GM12878 (cell line): ENCODE results near the gene FBXL16. TPM values are rescaled to one million over a fixed set of nuclear protein-coding genes. Genes with fewer than 3 reads are reported as not detected.
A peak's percentile ranks its signal among the peaks of the same experiment; 100 is the strongest.

ENCODE experiments used
- ATF3 ChIP-seq: IDR thresholded peaks from 2 replicates; pipeline ENCODE4 v1.6.1; 2011; ENCODE audit warnings: low read depth, mild to moderate bottlenecking, low read length, moderate library complexity, borderline replicate concordance; ENCODE audit errors: extremely low read depth
- BHLHE40 ChIP-seq, 2 experiments: fragments of 450-650 bp in 1 of 2; IDR thresholded peaks; 2 replicates each; pipeline ENCODE4 v1.6.1; 2011 to 2017; ENCODE audit warnings: low read depth in 2 of 2, borderline replicate concordance in 1 of 2, improper control_type of control experiment in 1 of 2, low read length in 1 of 2, mild to moderate bottlenecking in 1 of 2
- CBX3 ChIP-seq: fragments of 200-600 bp; sonication (generic); IDR thresholded peaks from 2 replicates; pipeline ENCODE4 v1.6.1; 2016; ENCODE audit warnings: low read depth, borderline replicate concordance
- CEBPB ChIP-seq, 2 experiments: fragments of 150-350 bp in 1 of 2; IDR thresholded peaks; 2 replicates each; pipeline ENCODE4 v1.6.1; 2012 to 2014; ENCODE audit warnings: low read depth in 2 of 2, low read length in 2 of 2, borderline replicate concordance in 1 of 2, inconsistent platforms in 1 of 2
- ESRRA ChIP-seq: IDR thresholded peaks from 2 replicates; pipeline ENCODE4 v1.6.1; 2012; ENCODE audit warnings: mild to moderate bottlenecking, low read length, improper control_type of control experiment
- GATAD2B ChIP-seq: fragments of 450-650 bp; conservative IDR thresholded peaks from 2 replicates; pipeline ENCODE4 v1.6.1; 2017; ENCODE audit warnings: low read depth, mild to moderate bottlenecking, moderate library complexity
- HDGF ChIP-seq: fragments of 450-650 bp; IDR thresholded peaks from 2 replicates; pipeline ENCODE4 v1.6.1; 2016; ENCODE audit warnings: antibody characterized with exemption
- JUNB ChIP-seq: IDR thresholded peaks from 2 replicates; pipeline ENCODE4 v1.6.1; 2016; ENCODE audit warnings: antibody characterized with exemption, mild to moderate bottlenecking
- MEF2B ChIP-seq: fragments of 450-650 bp; IDR thresholded peaks from 2 replicates; pipeline ENCODE4 v1.6.1; 2018; ENCODE audit warnings: mild to moderate bottlenecking, moderate library complexity; ENCODE audit not compliant: partially characterized antibody, poor library complexity, severe bottlenecking
- MTA3 ChIP-seq: IDR thresholded peaks from 2 replicates; pipeline ENCODE4 v1.6.1; 2012; ENCODE audit warnings: low read length, inconsistent platforms, borderline replicate concordance
- NFXL1 ChIP-seq: fragments of 450-650 bp; IDR thresholded peaks from 2 replicates; pipeline ENCODE4 v1.6.1; 2017; ENCODE audit warnings: antibody characterized with exemption, mild to moderate bottlenecking, borderline replicate concordance
- NFYB ChIP-seq: IDR thresholded peaks from 2 replicates; pipeline ENCODE4 v1.6.1; 2011; ENCODE audit warnings: low read depth, mild to moderate bottlenecking, low read length, improper control_type of control experiment, moderate library complexity; ENCODE audit not compliant: insufficient read depth
- PAX8 ChIP-seq: fragments of 450-650 bp; IDR thresholded peaks from 2 replicates; pipeline ENCODE4 v1.6.1; 2017; ENCODE audit warnings: mild to moderate bottlenecking, moderate library complexity
- PML ChIP-seq: IDR thresholded peaks from 2 replicates; pipeline ENCODE4 v1.6.1; 2012; ENCODE audit warnings: low read length, inconsistent platforms
- RAD21 ChIP-seq: IDR thresholded peaks from 2 replicates; pipeline ENCODE4 v1.6.1; 2011; ENCODE audit warnings: mild to moderate bottlenecking, low read depth, low read length, moderate library complexity; ENCODE audit not compliant: insufficient read depth
- RUNX3 ChIP-seq: IDR thresholded peaks from 2 replicates; pipeline ENCODE4 v1.6.1; 2012; ENCODE audit warnings: low read length, inconsistent platforms
- SIN3A ChIP-seq: IDR thresholded peaks from 2 replicates; pipeline ENCODE4 v1.6.1; 2012; ENCODE audit warnings: low read depth, low read length, improper control_type of control experiment
- SMAD1 ChIP-seq: fragments of 450-650 bp; IDR thresholded peaks from 2 replicates; pipeline ENCODE4 v1.6.1; 2018; ENCODE audit warnings: mild to moderate bottlenecking, low read depth; ENCODE audit not compliant: partially characterized antibody
- SMARCA5 ChIP-seq: fragments of 450-650 bp; IDR thresholded peaks from 2 replicates; pipeline ENCODE4 v1.6.1; 2017; ENCODE audit warnings: mild to moderate bottlenecking
- STAT1 ChIP-seq: fragments of 450-650 bp; conservative IDR thresholded peaks from 2 replicates; pipeline ENCODE4 v1.6.1; 2014; ENCODE audit warnings: antibody characterized with exemption, mild to moderate bottlenecking
- STAT3 ChIP-seq: IDR thresholded peaks from 2 replicates; pipeline ENCODE4 v1.6.1; 2011; ENCODE audit warnings: low read depth, low read length, improper control_type of control experiment
- YBX1 ChIP-seq: fragments of 450-650 bp; IDR thresholded peaks from 2 replicates; pipeline ENCODE4 v1.6.1; 2016; ENCODE audit warnings: antibody characterized with exemption
- ZNF207 ChIP-seq: fragments of 450-650 bp; IDR thresholded peaks from 2 replicates; pipeline ENCODE4 v1.6.1; 2014; ENCODE audit warnings: antibody characterized with exemption, mild to moderate bottlenecking, borderline replicate concordance
- polyA plus RNA-seq, 11 experiments: library from polyadenylated mRNA; depleted of rRNA in 4 of 11; unstranded in 6 of 11; stranded (reverse) in 5 of 11; fragments of >200 nt; fragmentation: Nextera tagmentation in 4 of 11; fragmentation: Illumina TruSeq in 1 of 11; extraction: Ambion mirVana in 4 of 11; extraction: Trizol in 1 of 11; gene quantifications; 1 replicate in 1 of 11; 2 replicates in 10 of 11; pipeline versions ENCODE4 v1.2.1 to v1.2.3, GENCODE V29; 2011 to 2016; ENCODE audit warnings: inconsistent platforms in 2 of 11, missing spikeins in 2 of 11, low read depth in 1 of 11
- total RNA-seq, 4 experiments: library from RNA; depleted of rRNA in 3 of 4; stranded (reverse); fragments of >200 nt in 3 of 4; fragmentation: Illumina TruSeq in 1 of 4; extraction: Trizol in 1 of 4; gene quantifications; 2 replicates each; pipeline versions ENCODE4 v1.2.1 to v1.2.3, GENCODE V29; 2013 to 2021
- TF ChIP-seq, protein P1 (sequence below), 3 experiments: IDR thresholded peaks in 2 of 3; conservative IDR thresholded peaks in 1 of 3; 2 replicates each; pipeline ENCODE4 v1.5.1; 2011; ENCODE audit warnings: low read depth in 3 of 3, low read length in 3 of 3, mild to moderate bottlenecking in 3 of 3, control low read depth in 2 of 3, moderate library complexity in 2 of 3, inconsistent platforms in 1 of 3, mixed read lengths in 1 of 3; ENCODE audit not compliant: control insufficient read depth in 2 of 3, insufficient read depth in 1 of 3; ENCODE audit errors: extremely low read depth in 1 of 3
- TF ChIP-seq, protein P2 (sequence below): IDR thresholded peaks from 2 replicates; pipeline ENCODE4 v1.6.1; 2012; ENCODE audit warnings: low read depth, low read length, improper control_type of control experiment
- TF ChIP-seq, protein P3 (sequence below): fragments of 450-650 bp; IDR thresholded peaks from 2 replicates; pipeline ENCODE4 v1.6.1; 2016; ENCODE audit warnings: mild to moderate bottlenecking
- TF ChIP-seq, protein P4 (sequence below): fragments of 450-650 bp; IDR thresholded peaks from 2 replicates; pipeline ENCODE4 v1.6.1; 2016; ENCODE audit warnings: mild to moderate bottlenecking

Gene FBXL16
- total and polyA plus RNA-seq, 10 of the 15 experiments (the other 5 are each of a cell fraction or from before 2014, with no cell fraction given), result 0.13 to 1.4 (median 0.24) TPM

- TF ChIP-seq, protein P1, sequence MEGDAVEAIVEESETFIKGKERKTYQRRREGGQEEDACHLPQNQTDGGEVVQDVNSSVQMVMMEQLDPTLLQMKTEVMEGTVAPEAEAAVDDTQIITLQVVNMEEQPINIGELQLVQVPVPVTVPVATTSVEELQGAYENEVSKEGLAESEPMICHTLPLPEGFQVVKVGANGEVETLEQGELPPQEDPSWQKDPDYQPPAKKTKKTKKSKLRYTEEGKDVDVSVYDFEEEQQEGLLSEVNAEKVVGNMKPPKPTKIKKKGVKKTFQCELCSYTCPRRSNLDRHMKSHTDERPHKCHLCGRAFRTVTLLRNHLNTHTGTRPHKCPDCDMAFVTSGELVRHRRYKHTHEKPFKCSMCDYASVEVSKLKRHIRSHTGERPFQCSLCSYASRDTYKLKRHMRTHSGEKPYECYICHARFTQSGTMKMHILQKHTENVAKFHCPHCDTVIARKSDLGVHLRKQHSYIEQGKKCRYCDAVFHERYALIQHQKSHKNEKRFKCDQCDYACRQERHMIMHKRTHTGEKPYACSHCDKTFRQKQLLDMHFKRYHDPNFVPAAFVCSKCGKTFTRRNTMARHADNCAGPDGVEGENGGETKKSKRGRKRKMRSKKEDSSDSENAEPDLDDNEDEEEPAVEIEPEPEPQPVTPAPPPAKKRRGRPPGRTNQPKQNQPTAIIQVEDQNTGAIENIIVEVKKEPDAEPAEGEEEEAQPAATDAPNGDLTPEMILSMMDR (IDR thresholded peaks at IDR 0.05 in 2 of 3, conservative IDR thresholded peaks at IDR 0.05 in 1 of 3; ENCODE audit: control insufficient read depth in 2 of 3, extremely low read depth in 1 of 3, insufficient read depth in 1 of 3, low read depth in 3 of 3, low read length in 3 of 3), result peak; percentile 65 to 82 (median 73)
- TF ChIP-seq STAT3 (no peak), MEF2B (no peak), ATF3 (no peak), CBX3 (no peak), HDGF (peak; percentile 67; the same call in 1 of the 2 replicates), SIN3A (peak; percentile 50; the same call in 1 of the 2 replicates), SMARCA5 (peak; percentile 92), STAT1 (no peak), RUNX3 (peak; percentile 34; the same call in 1 of the 2 replicates), NFYB (no peak), CEBPB (IDR thresholded peaks at IDR 0.05; ENCODE audit: borderline replicate concordance in 1 of 2, low read depth in 2 of 2, low read length in 2 of 2) (no peak), SMAD1 (no peak), ESRRA (no peak), MTA3 (no peak), GATAD2B (0 out of 2 replicates have a peak, but pooled peaks have one; percentile 19), JUNB (no peak), YBX1 (no peak), PAX8 (no peak), BHLHE40 (IDR thresholded peaks at IDR 0.05; ENCODE audit: borderline replicate concordance in 1 of 2, low read depth in 2 of 2, low read length in 1 of 2) (peak in 1 of 2 experiments; percentile 22; a peak in 1 of 4 replicates), NFXL1 (no peak), PML (no peak), RAD21 (0 out of 2 replicates have a peak, but pooled peaks have one; percentile 28), ZNF207 (no peak)
- TF ChIP-seq, protein P2, sequence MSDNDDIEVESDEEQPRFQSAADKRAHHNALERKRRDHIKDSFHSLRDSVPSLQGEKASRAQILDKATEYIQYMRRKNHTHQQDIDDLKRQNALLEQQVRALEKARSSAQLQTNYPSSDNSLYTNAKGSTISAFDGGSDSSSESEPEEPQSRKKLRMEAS, result no peak; the same call in 1 of the 2 replicates
- TF ChIP-seq, protein P3, sequence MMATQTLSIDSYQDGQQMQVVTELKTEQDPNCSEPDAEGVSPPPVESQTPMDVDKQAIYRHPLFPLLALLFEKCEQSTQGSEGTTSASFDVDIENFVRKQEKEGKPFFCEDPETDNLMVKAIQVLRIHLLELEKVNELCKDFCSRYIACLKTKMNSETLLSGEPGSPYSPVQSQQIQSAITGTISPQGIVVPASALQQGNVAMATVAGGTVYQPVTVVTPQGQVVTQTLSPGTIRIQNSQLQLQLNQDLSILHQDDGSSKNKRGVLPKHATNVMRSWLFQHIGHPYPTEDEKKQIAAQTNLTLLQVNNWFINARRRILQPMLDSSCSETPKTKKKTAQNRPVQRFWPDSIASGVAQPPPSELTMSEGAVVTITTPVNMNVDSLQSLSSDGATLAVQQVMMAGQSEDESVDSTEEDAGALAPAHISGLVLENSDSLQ, result no peak
- TF ChIP-seq, protein P4, sequence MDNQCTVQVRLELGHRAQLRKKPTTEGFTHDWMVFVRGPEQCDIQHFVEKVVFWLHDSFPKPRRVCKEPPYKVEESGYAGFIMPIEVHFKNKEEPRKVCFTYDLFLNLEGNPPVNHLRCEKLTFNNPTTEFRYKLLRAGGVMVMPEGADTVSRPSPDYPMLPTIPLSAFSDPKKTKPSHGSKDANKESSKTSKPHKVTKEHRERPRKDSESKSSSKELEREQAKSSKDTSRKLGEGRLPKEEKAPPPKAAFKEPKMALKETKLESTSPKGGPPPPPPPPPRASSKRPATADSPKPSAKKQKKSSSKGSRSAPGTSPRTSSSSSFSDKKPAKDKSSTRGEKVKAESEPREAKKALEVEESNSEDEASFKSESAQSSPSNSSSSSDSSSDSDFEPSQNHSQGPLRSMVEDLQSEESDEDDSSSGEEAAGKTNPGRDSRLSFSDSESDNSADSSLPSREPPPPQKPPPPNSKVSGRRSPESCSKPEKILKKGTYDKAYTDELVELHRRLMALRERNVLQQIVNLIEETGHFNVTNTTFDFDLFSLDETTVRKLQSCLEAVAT, result no peak
Observed at GRCh38 chr16:648071-648780, 57.4 kb downstream of the FBXL16 start (continued).
